HK-2 (cell line): ENCODE measurements around the gene MDC1.
A peak's percentile ranks its signal among the peaks of the same experiment; 100 is the strongest.

Experiments used
- DNase-seq: peaks from one replicate; pipeline ENCODE4 v3.0.0-alpha.2; 2018; ENCODE audit not compliant: unreplicated experiment

MDC1 gene

DNA sequence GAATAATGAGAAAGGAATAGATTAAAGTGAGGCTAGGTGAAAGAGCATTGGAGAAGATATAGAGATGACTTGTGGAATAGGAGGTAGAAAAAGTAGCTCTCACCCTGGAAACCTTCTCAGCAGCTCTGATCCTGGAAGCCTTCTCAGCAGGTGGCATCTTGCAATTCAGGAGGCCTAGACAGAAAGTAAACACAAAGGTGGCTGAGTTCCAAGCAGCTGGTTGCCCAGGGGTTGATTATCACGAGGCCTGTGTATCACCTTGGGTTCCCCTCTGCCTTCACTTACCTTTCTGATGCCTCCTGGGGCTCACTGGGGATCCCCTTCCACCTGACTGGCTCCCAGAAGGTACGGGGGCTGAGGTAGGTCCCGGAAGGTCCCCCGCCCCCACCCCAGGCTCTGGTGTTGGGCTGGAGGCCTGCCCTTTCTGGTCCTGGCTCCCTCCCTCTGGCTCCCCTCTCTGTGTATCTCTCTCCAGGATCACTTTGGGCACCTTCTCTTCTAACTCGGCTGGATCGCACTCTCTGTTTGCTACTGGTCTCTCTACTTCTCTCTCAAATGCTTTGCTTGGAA is 9.7 kb downstream of the MDC1 start:
- no peak for DNase-seq

DNA sequence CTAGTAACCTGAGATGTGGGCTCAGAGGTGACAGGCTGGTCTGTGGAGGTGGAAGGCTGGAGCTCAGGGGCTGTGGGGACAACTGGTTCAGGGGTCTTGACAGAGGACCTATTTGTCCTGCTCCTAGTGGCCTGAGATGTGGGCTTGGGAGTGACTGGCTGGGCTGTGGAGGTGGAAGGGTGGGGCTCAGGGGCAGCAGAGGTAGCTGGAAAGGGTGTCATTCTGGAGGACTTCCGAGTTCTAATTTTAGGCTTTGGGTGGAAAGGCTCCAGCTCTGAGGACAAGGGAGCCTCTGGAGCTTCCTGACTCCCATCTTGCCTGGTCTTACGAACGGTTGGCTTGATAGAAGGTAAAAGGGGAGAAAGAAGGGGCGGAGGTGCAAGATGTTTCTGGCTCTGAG is 11.5 kb downstream of the MDC1 start:
- no peak for DNase-seq

DNA sequence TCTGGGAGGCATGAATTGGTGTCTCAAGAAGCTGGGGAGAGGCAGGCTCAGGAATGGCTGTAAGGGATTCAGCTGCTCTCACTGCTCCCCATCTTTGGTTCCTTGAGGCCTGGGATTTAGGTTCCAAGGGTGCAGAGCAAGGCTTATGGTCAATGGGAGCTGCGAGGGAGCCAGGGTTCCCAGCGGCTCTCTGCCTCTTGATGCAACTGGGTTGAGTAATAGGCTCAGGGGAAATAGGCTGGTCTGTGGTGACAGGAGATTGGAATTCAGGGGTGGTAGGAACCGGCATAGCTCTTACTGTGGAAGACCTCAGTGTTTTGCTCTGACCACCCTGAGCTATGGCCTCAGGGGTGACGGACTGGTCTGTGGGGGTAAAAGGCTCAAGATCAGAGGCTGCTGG is 13.3 kb downstream of the MDC1 start:
- DNase-seq, result no peak

DNA sequence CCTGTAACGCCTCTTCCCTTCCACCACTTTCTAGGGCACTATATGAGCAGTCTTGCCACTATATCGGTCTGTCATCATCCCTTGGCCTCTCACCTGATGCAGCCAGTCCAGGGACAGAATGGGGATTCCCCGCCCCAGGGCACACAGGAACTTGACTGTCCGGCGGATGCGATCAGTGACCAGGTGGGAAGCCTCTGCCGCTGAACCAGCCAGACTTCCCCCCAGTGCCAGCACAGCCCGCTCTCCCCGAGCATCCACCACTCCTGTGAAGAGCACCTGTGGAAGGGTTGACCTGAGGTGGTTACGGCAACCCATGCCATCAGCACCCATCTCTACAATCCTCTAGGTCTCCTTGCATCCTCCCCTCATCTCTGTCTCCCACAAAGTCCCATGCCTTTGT is 14.1 kb downstream of the MDC1 start:
- DNase-seq, result no peak

DNA sequence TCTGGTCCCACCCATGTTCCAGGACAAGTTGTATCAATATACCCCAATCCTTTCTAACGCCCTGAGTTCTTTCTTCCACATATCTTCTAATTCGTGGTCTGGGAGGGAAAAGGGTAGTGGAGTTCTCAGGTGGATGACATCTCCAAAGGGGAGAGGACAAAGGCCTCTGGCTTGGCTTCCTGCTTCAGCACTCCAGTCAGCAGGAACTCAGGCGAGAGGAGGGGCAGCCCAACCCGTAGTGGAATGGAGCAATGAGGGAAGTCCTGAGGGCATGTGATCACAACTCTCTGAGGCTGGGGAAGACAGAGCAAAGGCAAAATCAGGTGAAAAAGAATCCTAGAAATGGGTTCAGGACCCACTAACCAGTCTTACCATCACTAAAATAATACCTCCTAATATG is 16.7 kb downstream of the MDC1 start:
- DNase-seq, result no peak

DNA sequence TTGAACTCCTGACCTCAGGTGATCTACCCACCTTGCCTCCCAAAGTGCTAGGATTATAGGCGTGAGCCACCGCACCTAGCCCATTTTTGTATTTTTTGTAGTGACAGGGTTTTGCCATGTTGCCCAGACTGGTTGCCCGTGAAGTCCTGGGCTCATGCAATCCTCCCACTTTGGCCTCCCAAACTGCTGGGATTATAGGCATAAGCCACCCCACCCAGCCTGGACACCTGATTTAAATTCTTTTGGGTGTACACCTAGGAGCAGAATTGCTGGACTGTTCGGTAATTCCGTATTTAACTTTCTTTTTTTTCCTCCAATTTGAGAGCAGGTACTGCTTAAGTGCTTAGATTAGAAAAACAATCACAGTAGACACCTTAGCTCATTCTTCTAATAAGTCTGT is 20.6 kb downstream of the MDC1 start:
- no peak for DNase-seq

DNA sequence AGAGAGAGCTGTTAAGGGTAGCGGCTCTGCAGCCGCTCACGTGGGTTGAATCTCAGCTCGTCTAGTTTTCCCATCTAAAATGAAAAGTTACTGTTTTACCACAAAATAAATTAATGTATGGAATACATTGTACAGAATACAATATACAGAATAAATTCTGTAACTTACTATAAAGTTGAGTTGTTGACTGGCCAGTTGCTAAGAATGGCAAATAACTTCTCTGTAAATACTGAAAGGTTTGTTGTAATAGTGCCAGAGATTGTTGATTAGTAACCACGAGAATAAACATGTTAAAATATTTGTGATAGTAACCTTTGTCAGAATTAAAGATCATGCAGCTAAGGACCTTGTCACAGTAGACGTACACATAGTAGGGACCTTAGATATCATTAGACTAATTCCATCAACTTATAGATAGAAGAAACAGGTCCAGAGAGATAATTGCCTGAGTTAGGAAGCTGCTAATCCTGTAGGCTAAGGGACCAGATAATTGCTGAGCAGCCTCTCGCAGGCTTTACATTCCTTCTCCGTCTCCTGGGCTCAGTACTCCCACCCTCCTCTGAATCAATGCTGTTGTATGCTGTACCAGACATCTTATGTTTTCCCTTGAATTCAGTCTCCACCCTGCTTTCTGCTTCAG is 25.8 kb downstream of the MDC1 start:
- DNase-seq, result no peak

DNA sequence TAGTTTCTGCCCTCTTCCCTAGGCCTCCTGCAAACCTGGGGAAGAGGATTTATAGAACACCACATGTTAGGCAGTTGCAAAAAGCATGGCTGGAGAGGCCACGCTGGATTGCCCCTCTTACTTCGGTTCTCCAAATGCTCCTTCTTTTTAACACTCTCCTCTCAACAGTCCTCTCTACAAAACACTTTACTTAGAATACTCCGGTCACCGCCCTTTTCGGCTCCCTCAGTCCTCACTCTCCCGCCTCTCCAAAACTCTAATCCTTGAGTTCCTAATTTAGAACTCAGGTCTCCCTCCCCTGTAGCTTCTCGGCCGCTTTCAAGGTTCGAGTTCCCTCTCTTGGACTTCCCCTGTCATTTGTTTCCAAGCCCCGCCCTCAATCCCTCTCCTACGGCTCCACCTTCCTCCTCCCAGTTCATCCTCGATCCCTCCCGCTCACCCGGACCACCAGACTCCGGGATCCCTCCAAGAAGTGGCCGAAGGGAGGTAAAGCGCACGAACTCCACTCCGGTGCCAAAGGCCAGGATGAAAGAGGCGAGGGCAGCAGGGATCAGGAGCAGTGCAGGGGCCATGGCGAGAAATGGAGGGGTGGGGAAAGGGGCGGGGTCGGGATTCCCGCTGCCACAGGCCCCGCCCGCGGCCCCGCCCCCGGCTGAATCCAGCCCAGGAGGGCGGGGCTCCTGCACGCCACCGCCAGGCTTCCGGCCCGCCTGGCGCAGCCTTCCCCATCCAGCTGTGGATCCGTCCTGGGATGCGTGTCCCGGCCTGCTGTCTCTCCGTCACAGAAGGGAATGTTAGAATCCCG is 26.5 kb downstream of the MDC1 start, which contains the start of gene NRM:
Gene NRM (minus strand): TSS at position 582 of the 805 bp plus-strand sequence. CDS start 10 bp downstream, at position 572.
- DNase-seq, result peak; percentile 85

DNA sequence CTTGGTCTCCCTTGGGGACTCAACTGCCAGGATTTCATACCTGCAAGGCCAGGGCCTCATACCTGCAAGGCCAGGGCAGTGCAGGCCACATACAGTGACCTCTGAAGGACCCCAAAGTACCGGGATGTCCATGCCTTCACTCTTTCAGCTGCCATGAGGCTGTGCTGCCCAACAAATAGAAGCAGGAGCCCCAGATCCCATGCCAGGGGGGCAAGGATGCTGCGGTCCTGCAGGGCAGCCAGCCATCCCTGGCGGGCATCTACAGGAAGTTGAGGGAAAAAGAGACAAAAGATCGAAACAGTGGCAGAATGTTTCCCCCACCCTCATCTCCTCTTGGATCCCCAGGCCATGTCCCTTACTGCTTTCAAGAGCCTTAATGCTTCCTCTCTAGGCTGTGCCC is 27.1 kb downstream of the MDC1 start:
- DNase-seq, result no peak

DNA sequence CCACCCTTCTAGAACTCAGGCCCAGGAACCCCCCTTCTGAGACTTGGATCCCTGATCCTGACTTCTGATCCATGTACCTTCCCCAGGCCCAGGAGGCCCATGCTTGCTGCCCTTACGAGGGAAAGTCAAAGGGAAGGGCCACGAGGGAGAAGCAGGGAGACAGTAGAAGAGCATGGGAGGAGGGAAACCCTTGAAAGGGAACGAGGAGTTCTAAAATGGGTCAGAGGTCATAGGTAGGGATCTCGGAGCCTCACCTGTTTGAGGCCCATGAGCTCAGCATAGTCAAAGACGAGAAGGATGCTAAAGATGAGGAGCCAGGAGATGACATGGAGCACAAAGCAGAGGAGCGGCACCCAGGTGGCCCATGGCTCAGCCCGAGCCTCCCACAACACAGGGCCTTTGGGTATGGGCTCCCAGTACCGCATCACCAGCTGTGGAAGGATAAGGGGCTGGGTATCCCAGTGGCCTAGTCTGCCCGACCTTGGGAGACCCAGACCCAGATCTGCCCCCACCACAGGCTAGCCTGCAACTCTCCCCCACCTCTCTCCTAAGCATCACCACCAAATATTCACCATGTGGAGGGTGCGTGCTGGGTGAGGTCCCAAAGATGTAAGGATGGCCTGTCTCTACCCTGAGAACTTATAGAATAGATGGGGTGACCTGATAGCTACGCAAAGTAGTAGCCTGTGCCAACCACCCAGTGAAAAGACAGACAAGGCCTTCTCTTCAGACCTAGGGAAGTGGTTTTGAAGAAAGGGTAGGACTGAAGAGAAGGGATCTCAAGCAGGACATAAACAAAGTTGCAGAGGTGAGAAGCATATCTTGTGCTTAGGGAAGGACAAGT is 27.8 kb downstream of the MDC1 start:
- DNase-seq, result no peak

DNA sequence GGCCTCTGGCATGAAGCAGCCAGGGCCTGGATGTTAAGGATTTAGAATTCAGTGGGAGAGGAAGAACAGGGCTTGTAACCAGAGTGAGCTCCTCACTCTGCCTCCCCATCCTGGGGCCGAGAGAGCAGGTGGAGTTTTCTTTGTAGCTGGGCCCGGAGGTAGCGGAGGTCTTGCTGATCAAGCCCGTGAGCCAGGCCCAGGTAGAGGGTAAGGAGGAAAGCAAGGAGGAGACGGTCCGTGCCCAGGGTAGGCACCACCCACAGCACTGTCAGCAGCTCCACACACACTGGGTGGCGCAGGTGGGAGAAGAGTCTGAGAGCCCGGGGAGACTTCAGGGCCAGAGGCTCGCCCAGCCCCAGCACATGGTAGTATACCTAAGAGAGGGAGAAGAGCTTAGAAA is 28.5 kb downstream of the MDC1 start:
- no peak for DNase-seq

DNA sequence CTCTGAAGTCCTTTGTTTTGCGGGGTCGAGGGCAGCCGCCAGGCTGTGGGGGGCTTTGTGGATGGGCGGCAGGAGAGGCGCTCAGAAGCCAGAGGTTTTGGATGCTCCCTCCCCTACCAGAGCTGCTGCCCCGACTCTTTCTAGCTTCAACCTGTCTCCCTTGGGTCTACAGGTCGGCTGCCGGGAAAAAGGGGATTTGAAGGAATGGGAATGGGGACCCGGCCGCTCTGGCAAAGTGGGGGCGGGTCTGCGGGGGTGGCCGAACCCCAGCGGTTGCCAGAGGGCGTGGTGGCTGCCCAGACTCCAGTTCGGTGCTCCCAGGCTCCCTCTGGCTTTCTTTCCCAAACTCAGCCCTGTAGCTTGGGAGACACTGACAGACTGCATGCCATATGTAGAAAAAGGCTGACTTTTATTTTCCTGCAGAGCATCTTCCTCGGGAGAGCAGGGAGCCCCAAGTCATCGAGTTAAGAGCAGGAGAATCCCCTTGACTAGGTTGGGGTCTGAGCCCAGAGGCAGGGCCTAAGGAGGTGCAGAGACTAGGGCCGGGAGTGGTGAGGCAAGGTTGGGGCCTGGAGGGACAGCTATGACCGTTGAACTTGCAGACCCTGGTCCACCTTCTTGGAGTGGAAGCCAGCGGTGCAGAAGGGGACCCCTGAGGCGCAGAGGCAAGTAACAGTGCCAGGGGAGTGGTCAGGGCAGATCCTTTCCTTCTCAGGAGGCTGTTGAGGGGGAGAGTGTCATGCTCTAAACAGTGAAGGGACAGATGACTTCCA is 29.2 kb downstream of the MDC1 start:
- no peak for DNase-seq

DNA sequence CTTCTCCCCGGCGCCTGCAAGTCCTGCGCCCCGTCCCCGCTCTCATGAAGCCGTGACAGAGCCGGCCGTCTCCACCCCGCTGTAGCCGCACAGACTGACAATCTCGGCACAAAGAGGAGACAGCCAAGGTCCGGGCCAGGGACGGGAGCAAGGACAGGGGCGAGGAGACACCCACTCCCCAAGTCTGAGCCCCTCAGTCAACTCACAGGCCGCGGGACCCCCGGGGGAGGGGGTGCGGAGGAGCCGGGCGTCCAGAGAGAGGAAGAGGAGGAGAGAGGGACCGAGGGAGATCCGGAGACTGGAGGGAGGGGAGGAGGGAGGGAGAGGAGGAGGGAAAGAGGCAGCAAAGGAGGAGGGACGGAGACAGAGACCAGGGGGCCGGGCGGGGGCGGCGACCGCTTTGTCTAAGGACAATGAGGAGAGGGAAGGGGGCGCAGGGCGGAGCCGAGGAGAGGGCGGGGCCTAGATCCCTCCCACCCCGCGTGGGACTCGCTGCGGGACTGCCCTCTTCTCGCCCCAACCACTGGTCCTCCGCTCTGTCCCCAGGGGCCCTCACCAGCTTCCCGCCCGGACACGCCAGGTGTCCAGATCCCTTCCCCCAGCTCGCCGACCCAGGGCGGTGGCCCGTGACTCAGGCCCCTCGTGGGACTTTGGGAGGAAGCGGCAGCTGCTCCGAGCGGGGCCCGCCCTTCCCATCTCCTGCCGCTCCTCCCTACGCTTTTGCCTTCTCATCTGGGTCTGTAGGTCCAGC is 30.0 kb downstream of the MDC1 start:
- peak; percentile 99 for DNase-seq

DNA sequence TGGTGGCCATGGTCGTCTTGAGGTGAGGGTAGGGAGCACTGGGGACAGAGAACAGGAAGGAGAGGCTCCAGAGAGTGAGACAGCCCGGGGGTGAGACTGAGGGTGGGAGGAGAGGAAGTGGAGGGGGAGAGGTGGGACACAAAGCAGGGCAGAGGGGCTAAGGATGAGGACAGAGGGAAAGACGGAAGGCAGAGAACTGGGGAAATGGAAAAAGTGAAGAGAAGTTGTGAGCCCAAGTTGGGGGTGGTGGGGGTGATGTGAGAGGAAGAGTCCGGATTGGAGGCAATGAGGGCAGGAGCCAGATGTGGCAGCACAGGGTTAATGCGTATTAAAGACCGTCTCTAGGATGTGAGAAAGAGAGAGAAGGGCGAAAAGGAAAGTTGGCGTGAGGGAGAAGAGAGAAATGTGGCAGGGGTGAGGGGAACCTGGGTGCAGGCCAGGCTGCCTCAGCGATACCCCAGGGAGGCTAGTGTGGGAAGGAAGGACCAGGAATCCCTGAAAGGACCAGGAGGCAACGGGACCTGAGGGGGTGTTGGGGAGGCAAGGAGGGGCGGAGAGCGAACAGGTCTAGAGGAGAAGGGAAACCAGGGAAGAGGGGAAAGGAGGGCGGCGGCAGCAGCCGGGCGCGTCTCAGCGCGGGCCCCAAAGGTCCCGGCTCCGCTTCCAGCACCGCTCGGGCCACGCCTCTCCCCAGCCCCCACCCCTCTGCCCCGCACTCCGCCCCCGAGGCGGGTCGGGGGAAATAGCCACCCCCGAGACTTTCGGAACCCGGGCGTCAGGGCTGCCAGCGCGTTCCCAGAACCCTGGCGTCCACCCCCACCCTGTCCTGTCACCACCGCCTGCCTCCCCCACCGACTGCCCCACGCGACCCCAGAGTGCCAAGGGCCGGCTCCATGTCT is 30.8 kb downstream of the MDC1 start, which contains the start of gene PPP1R18:
Gene PPP1R18 (minus strand): TSS at position 637 of the 899 bp plus-strand sequence. CDS start 627 bp downstream, at position 10.
- DNase-seq, result peak; percentile 79

DNA sequence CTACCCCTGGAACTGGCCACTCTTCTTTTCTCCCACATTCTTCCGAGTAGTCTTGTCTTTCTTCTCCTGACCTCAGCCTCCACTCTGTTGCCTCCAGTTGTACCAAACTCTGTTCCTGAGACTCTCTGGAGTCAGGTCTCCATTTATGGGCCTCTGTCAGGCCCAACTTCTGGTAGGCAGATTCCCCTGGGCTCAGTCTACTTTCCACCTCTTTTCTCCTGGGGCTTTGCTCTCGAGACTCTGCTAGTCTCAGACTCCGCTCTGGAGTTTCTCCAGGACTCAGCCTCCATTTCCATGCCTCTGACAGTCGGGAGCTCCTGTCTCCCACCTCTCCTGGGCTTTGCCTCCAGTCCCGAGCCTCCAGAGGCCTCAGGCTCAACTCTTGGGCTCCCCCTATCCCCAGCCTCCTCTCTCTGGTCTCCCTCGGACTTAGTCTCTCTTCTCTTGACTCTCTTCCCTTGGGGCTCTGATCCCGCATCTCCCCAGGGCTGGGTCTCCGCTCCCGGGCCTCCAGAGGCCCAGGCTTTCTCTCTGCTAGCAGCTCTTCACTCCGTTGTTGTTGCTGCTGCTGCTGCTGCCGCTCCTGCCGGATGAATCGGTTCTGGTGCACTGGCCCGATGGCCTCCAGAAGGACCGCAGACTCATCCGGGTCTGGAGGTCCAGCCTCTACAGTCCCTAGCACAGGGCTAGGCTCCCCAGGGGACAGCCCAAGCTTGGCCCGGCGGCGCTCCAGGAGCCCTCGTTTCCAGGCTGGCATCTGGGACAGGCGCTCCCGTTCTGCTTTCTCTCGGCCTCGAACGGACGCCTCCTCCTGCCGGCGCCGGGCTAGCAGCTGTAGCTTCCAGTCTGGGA is 31.7 kb downstream of the MDC1 start:
- DNase-seq, result peak; percentile 42

DNA sequence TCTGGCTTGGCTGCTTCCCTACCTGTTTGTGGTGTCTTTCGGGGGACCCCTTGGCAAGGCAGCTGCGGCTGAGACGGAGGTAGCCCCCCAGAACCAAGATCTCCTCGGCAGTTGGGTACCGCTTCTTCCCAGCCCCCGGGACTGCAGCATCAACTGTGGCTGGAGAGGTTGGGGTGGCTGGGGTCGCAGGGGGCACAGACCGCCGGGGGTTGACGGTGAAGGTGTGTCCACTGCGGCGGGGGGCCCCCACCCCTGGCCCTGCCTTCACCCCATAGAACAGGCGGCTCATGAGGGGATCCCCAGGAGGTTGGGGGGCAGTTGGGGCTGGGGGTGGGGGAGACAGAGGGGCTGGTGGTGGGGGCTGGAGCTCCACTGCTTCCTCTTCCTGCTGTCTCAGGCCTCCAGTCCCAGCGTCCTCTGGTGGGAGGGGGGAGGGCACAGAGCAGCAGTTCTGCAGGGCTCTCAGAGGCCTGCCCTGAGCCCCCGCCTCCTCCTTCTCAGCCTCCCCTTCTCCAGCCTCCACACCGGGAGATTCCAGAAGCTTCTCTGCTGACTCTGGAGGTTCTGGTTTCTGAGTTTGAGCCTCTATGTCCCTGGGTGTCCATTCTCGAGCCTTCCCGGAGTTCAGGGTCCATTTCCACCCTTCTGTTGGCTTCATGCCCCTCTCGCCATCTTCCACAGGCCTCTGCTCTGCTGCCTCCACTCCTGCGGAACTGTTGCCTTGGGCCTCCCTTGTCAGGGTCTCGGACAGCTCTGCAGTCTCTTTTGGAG is 32.5 kb downstream of the MDC1 start:
- DNase-seq, result peak; percentile 58

DNA sequence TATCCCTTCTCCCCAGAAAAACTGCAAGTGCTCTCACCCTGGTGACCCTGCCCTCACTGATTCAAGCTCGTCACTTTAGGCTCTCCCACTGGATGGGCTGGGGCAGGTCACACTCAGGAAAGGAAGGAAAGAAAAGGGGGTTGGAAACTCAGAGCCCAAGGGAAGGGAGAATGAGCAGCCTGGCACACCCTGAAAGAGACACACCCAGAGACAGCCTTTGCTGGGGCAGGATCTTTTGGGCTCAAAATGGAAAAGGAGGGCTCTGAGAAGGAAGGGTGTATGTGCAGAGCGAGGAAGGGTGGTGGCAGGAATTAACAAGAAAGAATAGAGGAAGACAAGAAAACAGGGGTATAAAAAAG is 33.1 kb downstream of the MDC1 start:
- DNase-seq, result no peak
